SH-SY5Y (cell line): ENCODE results near the gene SPATA21.

Source experiments
- GATA2 ChIP-seq: IDR thresholded peaks from 2 replicates; pipeline ENCODE4 v1.6.1; 2011; ENCODE audit warnings: mild to moderate bottlenecking, low read depth, low read length
- GATA3 ChIP-seq: IDR thresholded peaks from 2 replicates; pipeline ENCODE4 v1.6.1; 2011; ENCODE audit warnings: low read depth, mild to moderate bottlenecking, low read length, moderate library complexity

DNA sequence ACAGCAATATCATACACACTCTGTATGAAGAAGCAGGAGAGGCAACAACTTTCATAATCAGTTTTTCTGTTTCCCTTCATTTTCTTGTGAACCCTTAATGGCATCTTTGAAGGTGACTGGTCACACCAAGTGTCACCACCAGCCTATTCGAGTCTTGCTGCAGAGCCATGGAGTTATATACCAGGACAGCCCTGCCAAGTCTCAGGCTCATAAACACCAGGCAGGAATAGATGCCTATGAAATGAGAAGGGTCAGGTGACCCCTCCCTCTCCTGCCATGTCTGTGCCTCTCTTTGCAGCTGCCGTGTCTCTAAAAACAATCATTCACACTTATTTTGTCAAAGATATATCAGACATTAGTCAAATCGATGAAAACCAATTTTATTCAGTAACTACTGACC is 31.3 kb upstream of the SPATA21 start:
- TF ChIP-seq GATA2 (no peak), GATA3 (no peak)
